ENCODE data around the gene TRIL.

Gene TRIL

GRCh38 chr7:28983396-28984190 lies 25.5 kb upstream of the TRIL start:
- no peak for DNase-seq (ENCODE audit: low read depth)

DNA sequence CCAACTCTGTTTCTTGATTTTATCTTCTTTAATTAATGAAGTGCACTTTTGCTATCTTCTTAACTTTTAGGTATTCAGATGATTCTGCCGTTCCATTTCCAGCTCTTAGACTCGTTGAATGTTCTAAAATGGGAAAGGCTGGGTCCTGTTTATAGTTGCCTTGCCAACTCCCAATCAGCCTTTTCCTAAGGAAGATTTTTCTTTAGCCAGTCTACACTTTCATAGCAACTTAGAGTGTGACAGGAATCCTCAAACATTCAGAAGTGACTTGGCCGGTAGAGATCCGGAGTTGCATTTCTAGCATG lies 23.0 kb upstream of the TRIL start:
- no peak for DNase-seq (ENCODE audit: low read depth)

DNA sequence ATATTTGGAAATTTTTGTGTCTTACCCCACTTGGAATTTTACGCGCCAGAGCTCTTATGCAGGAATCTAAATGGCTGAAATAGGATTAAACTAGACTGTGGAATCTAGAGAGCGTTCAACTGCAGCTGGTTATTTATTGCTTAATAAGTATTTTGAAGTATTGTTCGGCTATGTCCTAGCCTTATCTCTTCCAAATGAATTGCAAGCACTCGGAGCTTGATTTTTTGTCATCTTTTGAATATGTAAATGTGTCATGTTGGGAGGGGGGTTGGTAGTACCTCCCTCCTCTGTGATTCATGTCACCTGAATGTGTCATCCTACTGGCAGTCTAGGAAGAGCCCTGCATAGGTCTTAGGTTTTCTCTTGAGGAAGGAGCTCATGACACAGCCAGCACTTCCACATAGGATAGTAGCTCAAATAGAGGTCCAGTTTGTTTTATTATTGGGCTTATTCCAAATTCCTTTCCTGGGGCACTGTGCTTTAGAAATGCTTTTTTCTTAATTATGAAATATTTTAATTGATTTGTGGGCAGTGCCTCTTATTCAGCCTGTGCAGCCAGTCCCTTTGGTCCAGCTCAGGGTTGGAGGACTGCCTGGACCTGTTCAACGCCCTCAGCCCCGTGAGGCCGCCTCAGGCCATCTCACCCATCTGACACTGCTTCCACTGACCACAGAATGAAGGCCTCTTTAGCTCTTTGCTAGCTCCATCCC lies 22.5 kb upstream of the TRIL start:
- no peak for DNase-seq (ENCODE audit: low read depth)

DNA sequence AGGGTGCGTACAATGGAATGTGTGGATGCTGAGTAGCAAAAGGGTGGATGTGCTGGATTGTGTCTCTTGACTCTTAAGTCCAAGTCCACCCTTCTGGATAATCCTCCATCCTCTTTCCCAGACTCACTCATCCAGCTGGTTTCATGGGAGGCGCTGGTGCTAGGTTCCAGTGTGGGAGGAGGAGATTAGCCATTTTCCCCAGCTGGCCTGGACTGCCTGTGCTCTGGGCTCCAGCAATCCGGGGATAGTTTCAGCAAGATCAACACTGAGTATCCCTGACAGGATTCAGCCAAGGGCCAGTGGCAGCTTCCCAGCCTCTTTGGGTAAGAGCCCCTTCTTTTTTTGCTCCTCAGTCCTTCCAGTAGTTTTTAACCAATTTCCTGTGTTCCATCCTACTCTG lies 21.6 kb upstream of the TRIL start:
- DNase-seq (ENCODE audit: low read depth) = no peak

DNA sequence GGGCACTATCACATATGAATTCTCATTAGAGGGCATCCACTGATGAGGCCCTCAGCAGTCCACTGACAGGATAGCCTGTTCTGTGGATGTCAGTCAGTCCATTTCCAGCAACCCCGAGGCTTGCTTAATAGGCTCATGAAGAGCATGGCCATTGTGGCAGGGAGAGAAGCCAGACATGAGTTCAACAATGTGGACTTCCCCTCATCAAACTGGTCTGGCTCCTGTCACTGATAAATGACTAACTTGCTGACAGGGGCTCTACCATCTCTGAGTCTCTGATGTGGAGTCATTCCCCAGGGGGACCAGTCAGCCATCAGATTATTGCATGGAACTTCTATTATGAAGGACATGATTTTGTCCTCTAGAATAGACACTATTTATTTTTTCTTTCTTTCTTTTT lies 19.8 kb upstream of the TRIL start:
- DNase-seq (ENCODE audit: low read depth) = no peak

DNA sequence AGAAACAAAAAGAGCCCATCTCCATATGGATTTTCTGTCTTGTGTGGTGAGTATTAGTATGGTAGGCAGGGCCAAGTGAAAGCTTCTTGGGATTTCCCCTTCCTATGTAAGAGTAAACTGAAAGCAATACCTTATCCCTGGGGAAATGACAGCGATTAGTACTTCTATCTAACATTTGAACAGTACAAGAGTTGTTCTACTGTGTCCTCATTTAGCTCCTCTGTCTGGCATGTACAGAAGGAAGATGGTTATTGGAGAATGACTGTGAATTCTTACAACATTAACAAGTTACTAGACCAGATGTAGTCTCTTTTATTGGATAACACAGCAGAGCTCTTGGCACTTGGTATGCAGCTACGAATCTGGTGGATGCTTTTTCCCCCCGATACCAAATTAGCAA lies 17.9 kb upstream of the TRIL start:
- DNase-seq (ENCODE audit: low read depth) = no peak

DNA sequence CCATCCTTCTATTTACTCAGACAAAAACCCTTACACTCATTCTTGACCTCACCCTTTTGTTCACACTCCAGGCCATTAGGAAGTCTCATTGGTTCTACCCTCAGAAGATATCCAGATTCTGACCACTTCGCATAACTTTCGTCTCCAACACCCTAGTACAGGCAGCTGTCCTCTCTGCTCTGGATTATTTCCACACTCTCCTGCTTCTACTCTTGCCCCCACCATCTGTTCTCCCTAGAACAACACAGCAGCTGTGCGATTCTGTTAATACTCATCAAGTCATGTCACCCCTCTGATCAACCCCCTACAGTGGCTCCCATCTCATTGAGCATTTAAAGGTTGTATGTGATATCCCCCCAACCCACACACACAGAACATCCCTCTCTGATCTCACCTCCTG lies 15.5 kb upstream of the TRIL start:
- no peak for DNase-seq (ENCODE audit: low read depth)

GRCh38 chr7:28964056-28964455 lies 5.9 kb upstream of the TRIL start:
- DNase-seq (ENCODE audit: low read depth) = no peak

DNA sequence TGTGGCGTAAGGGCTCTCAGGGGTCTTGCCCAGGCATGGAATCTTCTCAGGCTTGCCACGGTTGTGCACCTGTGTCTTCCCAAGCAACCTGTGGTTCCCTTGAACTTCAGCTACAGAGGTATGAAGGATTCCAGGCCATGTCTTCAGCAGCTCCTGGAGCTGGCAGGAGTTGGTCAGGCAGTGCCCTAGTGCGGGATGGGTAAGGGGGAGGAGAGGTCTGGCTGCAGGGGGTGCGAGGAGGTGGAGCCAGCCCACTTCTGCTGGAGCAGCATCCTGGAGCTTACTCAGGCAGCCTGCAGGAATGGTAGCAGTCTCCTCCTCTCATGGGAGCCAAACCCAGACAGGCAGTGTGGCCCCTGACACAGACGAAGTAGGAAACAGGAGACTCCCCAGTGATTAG lies 3.8 kb upstream of the TRIL start:
- DNase-seq (ENCODE audit: low read depth) = no peak

GRCh38 chr7:28960071-28960840 lies 2.1 kb upstream of the TRIL start:
- DNase-seq (ENCODE audit: low read depth) = no peak

GRCh38 chr7:28958980-28959347 lies 834 bp upstream of the TRIL start:
- no peak for DNase-seq (ENCODE audit: low read depth)

DNA sequence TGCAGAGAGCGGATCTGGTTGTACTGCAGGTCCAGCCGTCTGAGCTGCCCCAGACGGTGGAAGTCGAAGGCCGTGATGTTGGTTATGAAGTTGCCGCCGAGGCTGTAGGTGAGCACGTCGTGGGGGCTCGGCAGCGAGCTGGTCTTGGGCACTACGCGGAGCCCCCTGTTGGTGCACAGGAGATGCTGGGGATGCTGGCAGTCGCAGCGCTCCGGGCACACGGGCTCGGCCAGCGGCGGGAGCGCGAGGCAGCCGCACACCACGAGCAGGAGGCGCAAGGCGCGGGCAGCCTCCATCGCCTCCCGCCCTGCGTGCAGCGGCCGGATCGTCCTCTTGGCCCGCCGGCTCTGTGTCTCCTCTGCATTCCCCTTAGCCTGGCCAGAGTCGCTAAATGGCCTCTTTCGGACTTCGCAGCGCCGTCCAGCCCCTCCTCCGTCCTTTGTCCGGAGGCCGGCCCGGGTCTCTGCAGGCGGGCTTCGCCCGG lies 337 bp downstream of the TRIL start:
- no peak for DNase-seq (ENCODE audit: low read depth)

- DNase-seq (ENCODE audit: low read depth) = no peak
Observed at GRCh38 chr7:28957064-28957750, 923 bp downstream of the TRIL start.

GRCh38 chr7:28956608-28957063 lies 1.5 kb downstream of the TRIL start:
- no peak for DNase-seq (ENCODE audit: low read depth)

DNA sequence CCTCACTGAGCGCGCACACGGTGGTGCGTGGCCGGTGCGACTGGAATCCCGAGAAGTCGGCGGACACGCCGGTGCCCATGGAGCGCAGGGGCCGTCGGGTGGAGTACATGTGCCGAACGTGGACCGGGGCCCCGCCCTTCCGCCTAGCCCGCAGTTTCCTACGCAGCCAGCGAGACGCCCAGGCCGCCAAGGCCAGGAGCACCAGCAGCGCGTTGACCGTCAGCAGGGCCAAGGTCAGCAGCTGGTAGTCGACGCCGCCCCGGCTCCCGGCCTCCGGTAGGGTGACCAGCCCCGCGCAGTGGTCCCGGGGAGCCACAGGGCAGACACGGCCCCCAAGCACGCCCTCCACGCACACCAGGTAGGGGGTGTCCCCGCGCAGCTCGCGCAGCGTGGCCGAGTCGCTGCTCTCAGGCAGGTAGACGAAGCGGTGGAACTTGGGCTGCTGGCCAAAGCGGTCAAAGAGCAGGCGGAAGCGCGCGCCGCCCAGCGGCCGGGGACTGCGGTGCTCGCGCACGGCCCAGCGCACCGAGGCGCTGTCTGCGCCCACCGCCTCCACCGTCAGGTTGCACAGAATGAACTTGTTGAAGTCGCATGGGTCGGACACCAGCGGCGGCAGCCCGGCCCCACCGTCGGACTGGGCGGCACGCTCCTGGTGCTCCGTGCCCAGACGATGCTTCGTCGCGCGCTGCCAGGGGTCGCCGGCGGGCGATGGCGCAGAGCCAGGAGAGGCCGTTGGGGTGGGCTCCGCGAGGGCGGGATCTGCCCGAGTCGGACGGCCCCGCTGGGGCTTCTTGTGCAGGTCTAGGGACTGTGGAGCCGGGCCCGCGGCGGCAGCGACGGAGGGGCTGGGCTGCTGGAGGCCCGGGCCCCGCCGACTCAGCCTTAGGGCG lies 2.2 kb downstream of the TRIL start:
- DNase-seq (ENCODE audit: low read depth) = no peak

GRCh38 chr7:28955356-28955717 lies 2.8 kb downstream of the TRIL start:
- DNase-seq (ENCODE audit: low read depth) = no peak

GRCh38 chr7:28954946-28955345 lies 3.2 kb downstream of the TRIL start:
- no peak for DNase-seq (ENCODE audit: low read depth)

DNA sequence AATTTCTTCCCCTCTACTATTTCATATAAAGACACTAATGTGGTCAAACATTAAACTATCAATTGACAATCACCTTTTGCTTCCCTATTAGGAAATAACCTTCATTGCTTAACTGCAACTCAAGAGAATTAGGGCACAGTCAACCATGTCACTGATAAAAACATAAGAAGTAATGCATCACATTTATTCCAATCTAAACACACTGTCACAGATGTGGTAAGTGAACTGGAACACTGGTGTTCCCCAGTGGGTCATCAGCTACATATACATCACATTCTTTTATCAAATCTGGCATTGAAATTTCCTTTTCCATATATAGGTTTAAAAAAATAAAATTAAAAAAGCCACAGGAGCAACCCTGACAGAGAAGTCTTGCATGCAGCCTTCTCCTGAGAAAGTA lies 3.7 kb downstream of the TRIL start:
- DNase-seq (ENCODE audit: low read depth) = no peak

DNA sequence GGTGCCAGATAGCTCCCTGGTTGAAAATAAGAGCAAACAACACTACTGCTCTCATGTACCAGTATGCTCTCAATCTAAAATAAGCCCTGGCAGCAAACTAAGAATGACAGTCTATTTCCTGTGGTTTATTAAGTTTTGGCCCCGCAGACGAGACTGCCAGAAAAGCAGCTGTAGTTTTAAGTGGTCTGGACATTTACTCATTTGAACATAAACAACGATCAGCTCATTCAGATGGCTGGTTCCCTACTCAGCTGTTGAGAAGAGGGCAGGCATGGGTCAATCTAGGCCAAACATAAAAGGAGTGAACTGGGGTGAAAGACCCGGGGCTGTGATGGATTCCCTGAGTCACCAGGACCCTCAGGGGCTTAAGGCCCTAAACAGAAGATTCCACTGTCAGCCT lies 4.5 kb downstream of the TRIL start:
- no peak for DNase-seq (ENCODE audit: low read depth)

GRCh38 chr7:28942168-28942567 lies 16.0 kb downstream of the TRIL start:
- DNase-seq (ENCODE audit: low read depth) = no peak

- no peak for DNase-seq (ENCODE audit: low read depth)
Observed at GRCh38 chr7:28941633-28942032, 16.5 kb downstream of the TRIL start.

Data from activated T-helper 9 cell treated with anti-CD3 and anti-CD28 coated beads, Interleukin-2, amount 50 U/mL, for 16 hours (primary cell).